ENCODE measurements around the gene SMARCC2. TPM values are rescaled to one million over a fixed set of nuclear protein-coding genes. Genes with fewer than 3 reads are reported as not detected.

The SMARCC2 gene
- total RNA-seq, 4 donors from 2014 or later, result 65.5 to 101 (median 82.1) TPM

- DNase-seq (ENCODE audit: low spot score) (no peak), ATAC-seq (ENCODE audit: low FRiP score) (no peak)
- TF ChIP-seq, protein P1, sequence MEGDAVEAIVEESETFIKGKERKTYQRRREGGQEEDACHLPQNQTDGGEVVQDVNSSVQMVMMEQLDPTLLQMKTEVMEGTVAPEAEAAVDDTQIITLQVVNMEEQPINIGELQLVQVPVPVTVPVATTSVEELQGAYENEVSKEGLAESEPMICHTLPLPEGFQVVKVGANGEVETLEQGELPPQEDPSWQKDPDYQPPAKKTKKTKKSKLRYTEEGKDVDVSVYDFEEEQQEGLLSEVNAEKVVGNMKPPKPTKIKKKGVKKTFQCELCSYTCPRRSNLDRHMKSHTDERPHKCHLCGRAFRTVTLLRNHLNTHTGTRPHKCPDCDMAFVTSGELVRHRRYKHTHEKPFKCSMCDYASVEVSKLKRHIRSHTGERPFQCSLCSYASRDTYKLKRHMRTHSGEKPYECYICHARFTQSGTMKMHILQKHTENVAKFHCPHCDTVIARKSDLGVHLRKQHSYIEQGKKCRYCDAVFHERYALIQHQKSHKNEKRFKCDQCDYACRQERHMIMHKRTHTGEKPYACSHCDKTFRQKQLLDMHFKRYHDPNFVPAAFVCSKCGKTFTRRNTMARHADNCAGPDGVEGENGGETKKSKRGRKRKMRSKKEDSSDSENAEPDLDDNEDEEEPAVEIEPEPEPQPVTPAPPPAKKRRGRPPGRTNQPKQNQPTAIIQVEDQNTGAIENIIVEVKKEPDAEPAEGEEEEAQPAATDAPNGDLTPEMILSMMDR (IDR thresholded peaks at IDR 0.05), result no peak
These were observed 36.3 kb downstream of the SMARCC2 start for GRCh38 chr12:56152756-56153677.

DNA sequence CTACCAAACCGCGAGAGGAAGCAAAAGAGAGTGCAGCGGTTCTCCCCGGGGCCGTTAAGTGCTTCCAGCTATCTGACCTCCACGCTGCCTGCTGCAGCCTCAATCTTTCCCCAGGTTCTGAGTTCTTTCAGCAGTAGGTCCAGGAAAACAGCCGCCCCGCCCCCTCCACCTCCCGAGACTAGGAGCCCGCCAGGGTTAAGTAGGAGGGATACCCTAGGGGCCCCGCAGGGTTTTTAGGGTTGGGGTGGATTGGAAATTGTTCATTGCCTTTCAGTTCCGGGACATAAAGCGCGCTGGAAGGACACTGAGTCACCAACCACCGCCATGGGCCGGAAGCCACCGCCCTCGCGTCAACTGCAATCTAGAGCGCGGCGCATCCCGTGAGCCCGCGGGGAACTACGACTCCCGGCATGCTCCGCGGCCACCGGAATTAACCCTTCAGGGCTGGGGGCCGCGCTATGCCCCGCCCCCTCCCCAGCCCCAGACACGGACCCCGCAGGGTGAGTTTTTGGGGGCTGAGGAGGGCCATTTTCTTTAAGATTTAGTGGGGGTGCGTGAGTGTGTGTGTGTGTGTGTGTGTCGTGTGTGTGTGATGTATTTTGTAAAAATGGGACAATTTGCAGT is 37.0 kb downstream of the SMARCC2 start, which contains the start of gene MYL6B:
Gene MYL6B, plus strand, starts transcription at position 456 of the 624 bp plus-strand sequence. CDS start 1,332 bp downstream, outside the sequence.
- DNase-seq (ENCODE audit: low spot score) (peak; percentile 78), ATAC-seq (ENCODE audit: low FRiP score) (peak; percentile 89)
- TF ChIP-seq, protein P1 (IDR thresholded peaks at IDR 0.05), result no peak

GRCh38 chr12:56151672-56152131 is 37.6 kb downstream of the SMARCC2 start:
- TF ChIP-seq, protein P1 (IDR thresholded peaks at IDR 0.05), result no peak
- peak; percentile 53 for DNase-seq (ENCODE audit: low spot score)
- ATAC-seq (ENCODE audit: low FRiP score), result peak; percentile 52

DNA sequence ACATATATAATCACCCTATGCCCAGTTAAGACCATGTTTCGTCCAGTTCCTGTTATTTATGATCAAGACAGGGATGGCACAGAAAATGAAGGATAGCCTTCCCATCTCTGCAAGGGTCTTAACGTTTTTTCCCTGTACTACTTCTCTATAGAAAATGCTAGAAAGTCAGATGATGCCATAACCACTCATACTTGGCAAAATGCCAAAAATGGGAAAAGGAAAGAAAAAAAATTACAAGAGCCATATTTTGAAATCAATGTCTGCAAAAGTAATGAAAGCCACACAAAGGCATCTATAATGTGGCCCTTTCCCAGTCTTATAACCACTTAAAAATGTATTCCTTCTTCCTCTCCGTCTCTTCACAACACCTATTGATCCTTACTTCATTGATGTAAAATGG is 38.7 kb downstream of the SMARCC2 start:
- no peak for ATAC-seq (ENCODE audit: low FRiP score)
- DNase-seq (ENCODE audit: low spot score), result no peak
- TF ChIP-seq, protein P1 (IDR thresholded peaks at IDR 0.05), result no peak

DNA sequence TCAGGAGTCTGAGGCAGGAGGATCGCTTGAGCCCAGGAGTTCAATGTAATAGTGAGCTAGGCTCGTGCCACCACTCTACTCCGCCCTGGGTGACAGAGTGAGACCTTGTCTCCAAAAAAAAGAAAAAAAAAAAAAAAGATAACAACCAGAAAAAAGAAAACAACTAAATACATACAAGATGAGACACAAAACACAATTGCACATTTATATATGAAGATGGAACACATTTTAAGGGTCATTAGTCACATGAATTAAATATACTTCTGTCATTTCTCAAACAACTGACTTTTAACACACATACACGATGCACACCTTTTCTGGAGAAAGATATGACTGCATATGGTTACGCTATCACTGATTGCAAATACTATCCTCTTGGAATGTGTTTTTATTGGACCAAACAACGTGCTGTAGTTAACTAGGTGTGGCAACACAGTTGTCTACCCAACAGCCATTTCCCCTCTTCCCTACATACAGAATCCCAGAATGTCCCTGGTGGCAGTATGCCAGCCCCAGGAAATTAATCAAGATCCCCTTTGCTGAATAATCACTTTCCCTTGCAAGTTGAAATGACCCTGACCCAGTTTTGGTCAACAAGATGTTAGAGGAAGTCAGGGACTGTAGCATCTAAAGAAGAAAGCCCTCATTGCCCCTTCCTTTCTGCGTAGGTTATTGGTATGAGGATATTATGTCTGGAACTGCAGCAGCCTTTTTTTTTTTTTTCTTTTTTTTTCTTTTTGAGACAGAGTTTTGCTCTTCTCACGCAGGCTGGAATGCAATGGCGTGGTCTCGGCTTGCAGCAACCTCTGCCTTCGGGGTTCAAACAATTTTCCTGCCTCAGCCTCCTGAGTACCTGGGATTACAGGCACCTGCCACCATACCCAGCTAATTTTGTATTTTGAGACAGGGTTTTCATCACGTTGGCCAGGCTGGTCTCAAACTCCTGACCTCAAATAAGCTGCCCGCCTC is 42.5 kb downstream of the SMARCC2 start:
- TF ChIP-seq, protein P1 (IDR thresholded peaks at IDR 0.05), result no peak
- ATAC-seq (ENCODE audit: low FRiP score) (peak; percentile 17), DNase-seq (ENCODE audit: low spot score) (no peak)

DNA sequence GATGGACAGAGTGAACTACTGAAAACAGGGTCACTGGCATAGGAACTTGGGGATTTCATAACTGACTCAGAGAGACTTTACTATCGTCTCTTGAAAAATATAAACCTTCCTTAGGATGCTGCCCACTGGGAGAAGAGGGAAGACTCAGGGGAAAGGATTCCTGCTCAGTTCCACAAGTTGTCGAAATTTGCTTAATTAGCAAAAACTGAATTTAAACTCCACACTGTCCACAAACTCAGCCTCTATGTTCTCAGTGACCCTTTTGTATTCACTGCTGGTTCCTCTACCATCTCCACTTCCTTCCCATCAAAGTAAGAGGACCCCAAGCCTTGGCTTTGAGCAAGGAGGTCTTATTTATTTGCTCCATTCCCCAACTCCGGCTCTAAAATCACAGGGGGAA is 44.1 kb downstream of the SMARCC2 start:
- TF ChIP-seq, protein P1 (IDR thresholded peaks at IDR 0.05), result no peak
- DNase-seq (ENCODE audit: low spot score), result no peak
- no peak for ATAC-seq (ENCODE audit: low FRiP score)
